Left lung (tissue), 10 donors: ENCODE data around the gene MACROD2. TPM values are rescaled to one million over a fixed set of nuclear protein-coding genes. Genes with fewer than 3 reads are reported as not detected.

ENCODE experiments used
- ATAC-seq: fragments of 200-7000 bp; cut with Tn5 transposase; one replicate; pipeline ENCODE4 v1.9.1; 2020; ENCODE audit warnings: moderate library complexity
- DNase-seq, 4 donors: peaks; one replicate each; pipeline ENCODE4 v3.0.0-alpha.2; 2013 to 2020
- H3K27ac ChIP-seq, 2 donors: fragments of 200-600 bp; sonication (generic) in 1 of 2; one replicate each; pipeline versions ENCODE4 v1.5.0 to v1.8.0; 2020 to 2021
- H3K27me3 ChIP-seq, 2 donors: fragments of 200-600 bp; sonication (generic) in 1 of 2; one replicate each; pipeline versions ENCODE4 v1.5.0 to v1.8.0; 2020 to 2021
- H3K36me3 ChIP-seq, 2 donors: fragments of 200-600 bp; sonication (generic) in 1 of 2; one replicate each; pipeline versions ENCODE4 v1.5.0 to v1.8.0; 2020 to 2021
- H3K4me1 ChIP-seq, 2 donors: fragments of 200-600 bp; one replicate each; pipeline ENCODE4 v1.8.0; 2021
- H3K4me3 ChIP-seq, 2 donors: fragments of 200-600 bp; sonication (generic) in 1 of 2; one replicate each; pipeline versions ENCODE4 v1.5.0 to v1.8.0; 2020 to 2021; ENCODE audit warnings: mild to moderate bottlenecking in 1 of 2
- H3K9me3 ChIP-seq, 2 donors: fragments of 200-600 bp; sonication (generic) in 1 of 2; one replicate each; pipeline versions ENCODE4 v1.5.0 to v1.8.0; 2020 to 2021
- intact Hi-C, 2 donors: fragments of 100-400 bp; cut with DNase I; formaldehyde crosslinking; loops; one replicate each; pipeline versions ENCODE4 v1.11.2 to v1.14.2; 2022
- polyA plus RNA-seq, 6 donors: library from polyadenylated mRNA; unstranded; fragments of 120-200 nt; gene quantifications; one replicate each; pipeline ENCODE4 v1.2.1, GENCODE V29; 2013; ENCODE audit not compliant: insufficient read length in 6 of 6
- total RNA-seq, 2 donors: library from RNA; stranded (reverse); fragmentation: NEBNext Ultra II Directional; extraction: Animal tissue kit (Norgen Biotek cat#: 25700); gene quantifications; one replicate each; pipeline ENCODE4 v1.2.1, GENCODE V29; 2021
- TF ChIP-seq, protein P1 (sequence below), 2 donors: fragments of 200-600 bp; sonication (generic) in 1 of 2; IDR thresholded peaks; one replicate each; pipeline versions ENCODE4 v1.5.0 to v1.8.0; 2021; ENCODE audit warnings: antibody characterized with exemption in 2 of 2
- donor health status: DM: no; HTN: yes; CAD: no.
- donor health status: DM: no; HTN: no; CAD: no.

MACROD2 gene
- total and polyA plus RNA-seq, 8 donors: 6.1 to 23.6 (median 8.9) TPM

DNA sequence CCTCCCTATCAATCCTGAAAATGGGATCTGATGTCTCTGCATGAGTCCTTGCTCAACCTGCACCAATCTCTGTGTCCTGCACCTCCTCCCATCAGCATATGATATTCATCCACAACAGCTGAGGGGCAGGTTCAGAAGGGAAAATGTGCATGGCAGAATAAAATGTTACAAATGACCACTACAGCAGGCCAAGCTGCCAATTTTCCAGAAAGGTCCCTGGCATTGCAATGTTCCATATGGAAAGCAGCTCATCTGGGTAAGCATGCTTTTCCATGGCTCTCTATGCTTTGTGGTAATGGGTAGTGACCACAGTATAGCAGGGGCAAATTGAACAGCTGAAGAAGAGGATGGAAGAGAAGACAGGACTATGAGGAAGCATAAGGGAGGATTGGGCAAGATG, 1183.3 kb downstream of the MACROD2 start:
- intact Hi-C loops: no loop called here
- no peaks in the 10 kb centered on the region for H3K27me3 ChIP-seq
- TF ChIP-seq, protein P1, sequence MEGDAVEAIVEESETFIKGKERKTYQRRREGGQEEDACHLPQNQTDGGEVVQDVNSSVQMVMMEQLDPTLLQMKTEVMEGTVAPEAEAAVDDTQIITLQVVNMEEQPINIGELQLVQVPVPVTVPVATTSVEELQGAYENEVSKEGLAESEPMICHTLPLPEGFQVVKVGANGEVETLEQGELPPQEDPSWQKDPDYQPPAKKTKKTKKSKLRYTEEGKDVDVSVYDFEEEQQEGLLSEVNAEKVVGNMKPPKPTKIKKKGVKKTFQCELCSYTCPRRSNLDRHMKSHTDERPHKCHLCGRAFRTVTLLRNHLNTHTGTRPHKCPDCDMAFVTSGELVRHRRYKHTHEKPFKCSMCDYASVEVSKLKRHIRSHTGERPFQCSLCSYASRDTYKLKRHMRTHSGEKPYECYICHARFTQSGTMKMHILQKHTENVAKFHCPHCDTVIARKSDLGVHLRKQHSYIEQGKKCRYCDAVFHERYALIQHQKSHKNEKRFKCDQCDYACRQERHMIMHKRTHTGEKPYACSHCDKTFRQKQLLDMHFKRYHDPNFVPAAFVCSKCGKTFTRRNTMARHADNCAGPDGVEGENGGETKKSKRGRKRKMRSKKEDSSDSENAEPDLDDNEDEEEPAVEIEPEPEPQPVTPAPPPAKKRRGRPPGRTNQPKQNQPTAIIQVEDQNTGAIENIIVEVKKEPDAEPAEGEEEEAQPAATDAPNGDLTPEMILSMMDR (IDR thresholded peaks at IDR 0.05): no peak
- no peaks in the 10 kb centered on the region for H3K36me3 ChIP-seq
- H3K4me1 ChIP-seq: no peaks in the 10 kb centered on the region
- ATAC-seq (no peak), DNase-seq (no peak)
- H3K9me3 ChIP-seq: peaks cover 0 to 21% of the 10 kb centered on the region in 2 donors
- H3K4me3 ChIP-seq: no peak overlapping the region
- no peak overlapping the region for H3K27ac ChIP-seq

DNA sequence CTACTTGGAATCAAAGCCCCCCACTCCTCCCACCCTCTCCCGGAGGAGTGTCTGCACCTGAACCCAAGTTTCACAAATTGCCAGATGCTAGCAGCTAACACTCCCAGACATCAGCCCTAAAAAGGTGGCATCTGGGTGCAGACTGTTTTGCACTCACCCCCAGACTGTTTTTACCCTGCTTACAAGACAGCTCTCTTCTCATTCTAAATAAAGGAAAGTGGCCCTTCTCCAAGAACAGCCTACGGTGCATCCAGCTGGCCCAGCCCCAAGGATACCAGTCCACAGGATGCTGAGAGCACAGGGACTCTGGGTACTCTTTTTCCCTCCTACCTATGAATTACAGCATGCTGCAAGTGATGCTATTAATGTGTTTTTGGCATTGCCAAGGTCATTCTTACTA, 1184.1 kb downstream of the MACROD2 start:
- Histone ChIP-seq H3K27ac (no peak overlapping the region), H3K27me3 (no peaks in the 10 kb centered on the region), H3K9me3 (peaks cover 0 to 21% of the 10 kb centered on the region in 2 donors), H3K36me3 (no peaks in the 10 kb centered on the region), H3K4me3 (no peak overlapping the region), H3K4me1 (no peaks in the 10 kb centered on the region)
- TF ChIP-seq, protein P1 (IDR thresholded peaks at IDR 0.05): no peak
- DNase-seq (no peak), ATAC-seq (no peak)
- intact Hi-C loops: no loop called here

DNA sequence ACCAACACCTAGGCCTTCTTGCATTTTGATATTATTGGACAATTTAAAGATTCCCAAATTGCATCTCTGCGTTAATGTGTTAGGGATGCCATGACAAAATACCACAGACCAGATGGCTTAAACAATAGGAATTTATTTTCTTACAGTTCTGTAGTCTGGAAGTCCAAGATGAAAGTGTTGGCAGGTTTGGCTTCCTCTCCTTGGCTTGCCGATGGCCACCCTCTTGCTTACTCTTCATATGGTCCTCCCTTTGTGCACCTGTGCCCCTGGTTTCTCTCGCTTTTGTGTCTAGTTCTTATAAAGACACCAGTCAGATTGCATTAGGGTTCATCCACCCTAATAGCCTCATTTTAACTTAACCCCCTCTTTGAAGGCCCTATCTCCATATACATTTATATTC, 1184.5 kb downstream of the MACROD2 start:
- no peak for DNase-seq
- no peaks in the 10 kb centered on the region for H3K36me3 ChIP-seq
- intact Hi-C loops: no loop called here

DNA sequence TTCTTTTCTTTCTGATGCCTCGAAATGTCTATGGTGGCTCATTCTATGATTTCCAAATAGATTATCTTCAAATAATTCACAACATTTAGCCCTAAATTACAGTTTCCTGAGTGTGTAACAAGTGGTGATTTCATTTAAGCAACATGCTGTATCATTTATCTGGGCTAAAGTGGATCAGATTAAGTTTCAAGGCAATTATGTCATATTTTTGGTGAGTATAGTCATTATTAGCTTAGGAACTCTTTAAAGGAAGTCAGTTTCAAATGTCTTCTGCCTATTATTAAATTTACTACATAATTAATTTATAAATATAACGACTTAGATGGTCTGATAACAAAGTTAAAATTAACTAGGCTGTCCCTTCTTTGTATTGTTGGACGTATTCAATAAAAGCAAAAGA, 1190.0 kb downstream of the MACROD2 start:
- ATAC-seq (no peak), DNase-seq (no peak)
- Histone ChIP-seq H3K36me3 (no peaks in the 10 kb centered on the region), H3K9me3 (no peaks in the 10 kb centered on the region), H3K27ac (no peak overlapping the region), H3K4me3 (no peak overlapping the region), H3K27me3 (no peaks in the 10 kb centered on the region), H3K4me1 (no peaks in the 10 kb centered on the region)
- intact Hi-C loops: no loop called here
- TF ChIP-seq, protein P1 (IDR thresholded peaks at IDR 0.05): no peak

More for the DNA sequence above, 1184.5 kb downstream of the MACROD2 start:
- H3K4me1 ChIP-seq: no peaks in the 10 kb centered on the region
- no peak for ATAC-seq
- TF ChIP-seq, protein P1 (IDR thresholded peaks at IDR 0.05): no peak
- peaks cover 0 to 21% of the 10 kb centered on the region in 2 donors for H3K9me3 ChIP-seq
- no peak overlapping the region for H3K27ac ChIP-seq
- H3K4me3 ChIP-seq: no peak overlapping the region
- no peaks in the 10 kb centered on the region for H3K27me3 ChIP-seq

DNA sequence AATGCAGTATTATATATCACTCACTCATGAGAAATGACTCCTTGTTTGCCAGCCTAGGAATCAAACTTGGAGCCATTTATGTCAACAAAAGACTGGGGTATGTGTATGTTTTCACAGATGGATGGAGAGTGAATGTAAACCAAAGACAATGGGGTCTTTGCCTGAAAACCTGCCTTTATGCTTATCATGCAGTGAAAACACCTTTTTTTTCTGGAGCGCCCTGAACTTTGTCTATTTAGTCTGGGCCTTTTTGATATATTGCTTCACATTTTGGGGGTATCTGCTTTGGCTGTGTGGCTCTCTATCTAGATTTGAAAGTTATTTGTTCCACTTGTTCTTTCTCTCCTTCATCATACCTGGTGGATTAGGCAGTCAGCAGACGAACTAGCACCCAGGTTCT, 1190.6 kb downstream of the MACROD2 start:
- TF ChIP-seq, protein P1 (IDR thresholded peaks at IDR 0.05): no peak
- H3K36me3 ChIP-seq: no peaks in the 10 kb centered on the region
- H3K4me1 ChIP-seq: no peaks in the 10 kb centered on the region
- DNase-seq (no peak), ATAC-seq (no peak)
- no peaks in the 10 kb centered on the region for H3K9me3 ChIP-seq
- intact Hi-C loops: no loop called here
- no peak overlapping the region for H3K4me3 ChIP-seq
- H3K27ac ChIP-seq: no peak overlapping the region
- H3K27me3 ChIP-seq: no peaks in the 10 kb centered on the region
